Upper lobe of left lung (tissue), 6 donors: Measurements from ENCODE around the gene ICE2. TPM values are rescaled to one million over a fixed set of nuclear protein-coding genes. Genes with fewer than 3 reads are reported as not detected.

Experiments used
- ATAC-seq, 2 donors: fragments of 200-7000 bp; cut with Tn5 transposase; one replicate each; pipeline ENCODE4 v1.9.1; 2022; ENCODE audit warnings: mild to moderate bottlenecking in 2 of 2, moderate library complexity in 2 of 2; ENCODE audit not compliant: low FRiP score in 2 of 2
- DNase-seq, 2 donors: peaks; one replicate each; pipeline ENCODE4 v3.0.0-alpha.2; 2019 to 2020
- H3K27ac ChIP-seq, 4 donors: fragments of 200-600 bp; sonication (generic); one replicate each; pipeline ENCODE4 v1.5.1; 2016 to 2019
- H3K27me3 ChIP-seq, 4 donors: fragments of 200-600 bp; sonication (generic); one replicate each; pipeline ENCODE4 v1.5.1; 2017 to 2019
- H3K36me3 ChIP-seq, 4 donors: fragments of 200-600 bp; sonication (generic); one replicate each; pipeline ENCODE4 v1.5.1; 2016 to 2019
- H3K4me1 ChIP-seq, 4 donors: fragments of 200-600 bp; sonication (generic); one replicate each; pipeline ENCODE4 v1.5.1; 2018 to 2019
- H3K4me3 ChIP-seq, 4 donors: fragments of 200-600 bp; sonication (generic); one replicate each; pipeline ENCODE4 v1.5.1; 2017 to 2019; ENCODE audit warnings: mild to moderate bottlenecking in 2 of 4, moderate library complexity in 1 of 4
- H3K9me3 ChIP-seq, 4 donors: fragments of 200-600 bp; sonication (generic); one replicate each; pipeline ENCODE4 v1.5.1; 2018 to 2019
- CTCF ChIP-seq, 6 experiments: fragments of 450-650 bp in 4 of 6; fragments of 200-600 bp in 2 of 6; sonication (generic) in 2 of 6; IDR thresholded peaks; one replicate each; pipeline ENCODE4 v1.5.1; 2016 to 2019; ENCODE audit warnings: antibody characterized with exemption in 6 of 6
- EP300 ChIP-seq, 4 donors: sonication (generic); formaldehyde crosslinking; IDR thresholded peaks; one replicate each; pipeline ENCODE4 v1.5.1; 2017; ENCODE audit warnings: antibody characterized with exemption in 4 of 4, control low read depth in 2 of 4
- POLR2A ChIP-seq, 4 donors: fragments of 450-650 bp; IDR thresholded peaks; one replicate each; pipeline ENCODE4 v1.5.1; 2016 to 2017; ENCODE audit warnings: antibody characterized with exemption in 4 of 4, mild to moderate bottlenecking in 2 of 4
- POLR2AphosphoS5 ChIP-seq, 2 donors: sonication (generic); formaldehyde crosslinking; IDR thresholded peaks; one replicate each; pipeline ENCODE4 v1.5.1; 2017; ENCODE audit warnings: antibody characterized with exemption in 2 of 2
- WGBS, 2 donors: methylation state at CpG; one replicate each; pipeline ENCODE4 v1.1.5; 2017 to 2018; 5-methylcytosine and 5-hydroxymethylcytosine counted together
- total RNA-seq, 6 donors: library from RNA; depleted of rRNA in 4 of 6; stranded (reverse); fragments of >200 nt in 4 of 6; gene quantifications; one replicate each; pipeline versions ENCODE4 v1.1.0 to v1.2.1, GENCODE V29; 2016 to 2021
- donor health status: DM: no; HTN: no; CAD: no; lungs with moderate emphysema.
- donor health status: DM: no; HTN: yes; CAD: no; lungs with severe emphysema.

Gene ICE2
- total RNA-seq, 6 donors from 2014 or later, result 15.0 to 40.7 (median 32.8) TPM

- Histone ChIP-seq H3K4me1 (peaks cover 0 to 20% (median 2%) of the 10 kb centered on the region in 4 donors), H3K4me3 (no peak overlapping the region), H3K27me3 (no peaks in the 10 kb centered on the region), H3K36me3 (peaks cover 0 to 11% (median 0%) of the 10 kb centered on the region in 4 donors), H3K9me3 (no peaks in the 10 kb centered on the region), H3K27ac (no peak overlapping the region)
- 85 to 86% methylated on average over 8 of the region's 8 CpGs for WGBS, 2 donors
- no peak for ATAC-seq
- DNase-seq, result no peak
- TF ChIP-seq CTCF (IDR thresholded peaks at IDR 0.05) (no peak), POLR2AphosphoS5 (IDR thresholded peaks at IDR 0.05) (no peak), EP300 (IDR thresholded peaks at IDR 0.05) (no peak), POLR2A (IDR thresholded peaks at IDR 0.05) (no peak)
These were observed 39.6 kb upstream of the ICE2 start for GRCh38 chr15:60518511-60518910.

GRCh38 chr15:60514261-60514881 is 35.4 kb upstream of the ICE2 start:
- 94 to 97% methylated on average over 12 of the region's 12 CpGs for WGBS, 2 donors
- no peaks in the 10 kb centered on the region for H3K9me3 ChIP-seq
- no peak overlapping the region for H3K27ac ChIP-seq
- no peak overlapping the region for H3K4me3 ChIP-seq
- peaks cover 4 to 37% (median 11%) of the 10 kb centered on the region in 4 donors for H3K36me3 ChIP-seq
- H3K27me3 ChIP-seq, result no peaks in the 10 kb centered on the region
- peaks cover 0 to 2% (median under 1%) of the 10 kb centered on the region in 4 donors for H3K4me1 ChIP-seq
- no peak for ATAC-seq
- DNase-seq, result no peak
- TF ChIP-seq CTCF (IDR thresholded peaks at IDR 0.05), result no peak
- TF ChIP-seq POLR2AphosphoS5 (IDR thresholded peaks at IDR 0.05), result no peak

DNA sequence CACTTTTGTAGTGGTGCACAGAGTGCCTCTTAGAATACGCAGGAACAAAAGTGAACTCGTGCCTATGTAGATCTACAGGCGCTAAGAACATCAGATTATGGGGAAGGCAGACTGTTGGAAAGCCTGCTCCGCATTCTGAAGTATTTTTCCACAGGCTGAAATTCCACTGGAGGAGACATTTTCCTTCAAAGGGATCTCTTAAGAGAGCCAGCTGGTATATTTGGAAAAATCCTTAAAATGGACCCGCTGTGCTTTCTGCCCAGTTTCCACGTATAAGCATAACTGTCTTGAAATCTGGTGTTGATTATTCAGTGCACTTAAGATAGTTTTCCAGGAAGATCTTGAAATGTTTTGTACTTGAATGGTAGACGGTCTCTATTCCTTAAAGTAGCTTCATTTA is 34.7 kb upstream of the ICE2 start:
- Histone ChIP-seq H3K9me3 (no peaks in the 10 kb centered on the region), H3K4me1 (peaks cover 0 to 2% (median 0%) of the 10 kb centered on the region in 4 donors), H3K36me3 (peaks cover 4 to 37% (median 11%) of the 10 kb centered on the region in 4 donors), H3K27ac (no peak overlapping the region), H3K4me3 (no peak overlapping the region), H3K27me3 (no peaks in the 10 kb centered on the region)
- TF ChIP-seq CTCF (IDR thresholded peaks at IDR 0.05) (no peak), POLR2A (IDR thresholded peaks at IDR 0.05) (no peak), POLR2AphosphoS5 (IDR thresholded peaks at IDR 0.05) (no peak), EP300 (IDR thresholded peaks at IDR 0.05) (no peak)
- ATAC-seq, result no peak
- WGBS, 2 donors, result 89 to 94% methylated on average over 7 of the region's 7 CpGs
- DNase-seq, result no peak

DNA sequence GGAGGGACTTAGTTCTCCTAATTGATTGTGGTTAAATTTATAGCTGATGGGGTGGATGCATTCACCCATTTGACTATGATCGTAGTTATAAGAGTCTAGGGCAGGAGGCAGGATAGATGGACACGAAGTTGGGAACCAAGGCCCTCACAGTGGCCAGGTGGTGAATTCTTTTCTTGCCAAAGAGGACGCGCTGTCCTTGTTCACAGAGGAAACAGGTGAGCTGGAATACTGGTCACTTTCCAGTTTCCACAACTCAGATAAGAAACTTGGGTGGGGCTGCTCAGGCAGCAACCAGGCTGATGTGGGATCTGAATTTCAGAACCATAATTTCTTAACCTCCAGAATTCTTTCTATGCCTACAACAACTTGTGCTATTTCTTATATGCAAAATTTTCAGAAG is 34.0 kb upstream of the ICE2 start:
- Histone ChIP-seq H3K27me3 (no peaks in the 10 kb centered on the region), H3K27ac (no peak overlapping the region), H3K36me3 (peaks cover 4 to 34% (median 11%) of the 10 kb centered on the region in 4 donors), H3K9me3 (no peaks in the 10 kb centered on the region), H3K4me1 (peaks cover 0 to 7% (median 3%) of the 10 kb centered on the region in 4 donors), H3K4me3 (no peak overlapping the region)
- TF ChIP-seq EP300 (IDR thresholded peaks at IDR 0.05), result no peak
- no peak for TF ChIP-seq CTCF (IDR thresholded peaks at IDR 0.05)
- no peak for TF ChIP-seq POLR2AphosphoS5 (IDR thresholded peaks at IDR 0.05)
- TF ChIP-seq POLR2A (IDR thresholded peaks at IDR 0.05), result no peak
- ATAC-seq (no peak), DNase-seq (no peak)
- WGBS, 2 donors, result 90 to 91% methylated on average over 4 of the region's 4 CpGs
